ENCODE measurements around the gene GEMIN7. TPM values are rescaled to one million over a fixed set of nuclear protein-coding genes. Genes with fewer than 3 reads are reported as not detected.

Gene GEMIN7
- total and polyA plus RNA-seq, 4 donors = 18.7 to 29.0 (median 22.7) TPM

DNA sequence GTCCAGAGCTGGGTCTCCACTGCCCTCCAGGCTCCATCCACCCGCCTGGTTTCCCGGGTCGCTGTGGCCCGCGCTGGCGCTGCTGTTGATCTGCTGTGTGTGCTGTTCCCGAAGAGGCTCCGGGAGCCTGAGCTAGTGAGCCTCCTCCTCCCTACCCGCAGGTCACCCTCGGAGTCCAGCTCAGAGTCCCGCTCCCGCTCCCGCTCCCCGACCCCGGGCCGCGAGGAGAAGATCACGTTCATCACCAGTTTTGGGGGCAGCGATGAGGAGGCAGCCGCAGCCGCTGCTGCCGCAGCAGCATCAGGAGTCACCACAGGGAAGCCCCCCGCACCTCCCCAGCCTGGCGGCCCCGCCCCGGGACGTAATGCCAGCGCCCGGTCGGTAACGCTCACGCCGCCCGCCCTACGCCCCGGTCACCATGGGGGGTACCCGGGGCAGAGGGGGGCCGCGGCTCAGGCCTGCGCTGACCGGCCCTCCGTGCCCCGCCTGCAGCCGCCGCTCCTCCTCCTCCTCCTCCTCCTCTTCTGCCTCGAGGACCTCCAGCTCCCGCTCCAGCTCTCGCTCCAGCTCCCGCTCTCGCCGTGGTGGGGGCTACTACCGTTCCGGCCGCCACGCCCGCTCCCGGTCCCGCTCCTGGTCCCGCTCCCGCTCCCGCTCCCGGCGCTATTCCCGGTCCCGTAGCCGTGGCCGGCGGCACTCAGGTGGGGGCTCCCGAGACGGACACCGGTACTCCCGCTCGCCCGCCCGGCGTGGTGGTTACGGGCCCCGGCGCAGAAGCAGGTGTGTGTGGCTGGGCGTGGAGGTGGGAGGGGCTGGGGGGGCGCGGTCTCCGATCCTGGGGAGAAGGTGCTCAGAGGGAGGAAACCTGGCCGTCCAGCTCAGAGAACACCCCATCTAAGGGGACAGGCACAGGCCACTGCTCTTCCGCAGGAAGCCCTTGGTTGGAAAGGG, 14.9 kb upstream of the GEMIN7 start:
- 97% methylated on average over 78 to 85 of the region's 85 CpGs for WGBS, 2 donors
- Histone ChIP-seq H3K9ac (ENCODE audit: insufficient read depth in 1 of 2, low read length in 2 of 2) (no peak overlapping the region), H3K9me3 (ENCODE audit: control insufficient read depth in 4 of 4, insufficient read depth in 3 of 4, low read length in 3 of 4) (no peaks in the 10 kb centered on the region), H3K36me3 (ENCODE audit: control insufficient read depth in 4 of 4, insufficient read depth in 4 of 4, low read length in 4 of 4) (peaks cover 24 to 72% (median 48%) of the 10 kb centered on the region in 4 donors), H3K4me1 (ENCODE audit: control insufficient read depth in 5 of 5, insufficient read depth in 5 of 5, low read length in 5 of 5) (no peaks in the 10 kb centered on the region), H3K27ac (ENCODE audit: low read depth in 1 of 2, low read length in 1 of 2) (no peak overlapping the region), H3K4me3 (no peak overlapping the region), H3K27me3 (ENCODE audit: control insufficient read depth in 3 of 3, insufficient read depth in 3 of 3, low read length in 2 of 3) (no peaks in the 10 kb centered on the region)
- ATAC-seq (ENCODE audit: insufficient read depth, low FRiP score) = no peak
- TF ChIP-seq, protein P1, sequence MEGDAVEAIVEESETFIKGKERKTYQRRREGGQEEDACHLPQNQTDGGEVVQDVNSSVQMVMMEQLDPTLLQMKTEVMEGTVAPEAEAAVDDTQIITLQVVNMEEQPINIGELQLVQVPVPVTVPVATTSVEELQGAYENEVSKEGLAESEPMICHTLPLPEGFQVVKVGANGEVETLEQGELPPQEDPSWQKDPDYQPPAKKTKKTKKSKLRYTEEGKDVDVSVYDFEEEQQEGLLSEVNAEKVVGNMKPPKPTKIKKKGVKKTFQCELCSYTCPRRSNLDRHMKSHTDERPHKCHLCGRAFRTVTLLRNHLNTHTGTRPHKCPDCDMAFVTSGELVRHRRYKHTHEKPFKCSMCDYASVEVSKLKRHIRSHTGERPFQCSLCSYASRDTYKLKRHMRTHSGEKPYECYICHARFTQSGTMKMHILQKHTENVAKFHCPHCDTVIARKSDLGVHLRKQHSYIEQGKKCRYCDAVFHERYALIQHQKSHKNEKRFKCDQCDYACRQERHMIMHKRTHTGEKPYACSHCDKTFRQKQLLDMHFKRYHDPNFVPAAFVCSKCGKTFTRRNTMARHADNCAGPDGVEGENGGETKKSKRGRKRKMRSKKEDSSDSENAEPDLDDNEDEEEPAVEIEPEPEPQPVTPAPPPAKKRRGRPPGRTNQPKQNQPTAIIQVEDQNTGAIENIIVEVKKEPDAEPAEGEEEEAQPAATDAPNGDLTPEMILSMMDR (IDR thresholded peaks at IDR 0.05; ENCODE audit: control extremely low read depth, extremely low read depth) = no peak
- no peak for DNase-seq

DNA sequence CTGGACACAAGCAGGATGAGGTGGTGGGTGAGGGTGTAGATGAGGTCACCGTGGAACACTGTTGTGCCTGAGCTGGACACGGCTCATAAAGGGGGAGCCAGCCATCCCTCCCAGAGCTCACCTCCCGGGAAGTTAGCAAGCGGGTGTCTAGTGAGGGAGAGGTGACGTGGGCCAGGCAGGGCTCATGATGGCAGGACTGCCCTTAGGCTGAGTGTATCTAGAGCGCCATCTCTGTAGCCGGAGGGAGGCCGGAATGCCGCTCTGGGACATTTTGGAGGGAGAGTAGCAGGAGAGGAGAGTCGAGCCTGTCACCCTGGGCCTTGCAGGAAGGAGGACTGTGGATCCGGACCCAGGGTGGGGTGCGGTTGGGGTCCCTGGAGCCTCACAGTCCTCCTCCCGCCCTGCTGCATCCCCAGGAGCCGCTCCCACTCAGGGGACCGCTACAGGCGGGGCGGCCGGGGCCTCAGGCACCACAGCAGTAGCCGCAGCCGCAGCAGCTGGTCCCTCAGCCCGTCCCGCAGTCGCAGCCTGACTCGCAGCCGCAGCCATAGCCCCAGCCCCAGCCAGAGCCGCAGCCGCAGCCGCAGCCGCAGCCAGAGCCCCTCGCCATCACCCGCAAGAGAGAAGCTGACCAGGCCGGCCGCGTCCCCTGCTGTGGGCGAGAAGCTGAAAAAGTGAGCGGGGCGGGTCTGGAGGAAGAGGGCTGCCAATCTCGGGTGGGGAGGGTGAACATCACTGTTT, 12.0 kb upstream of the GEMIN7 start:
- Histone ChIP-seq H3K4me3 (no peak overlapping the region), H3K27me3 (ENCODE audit: control insufficient read depth in 3 of 3, insufficient read depth in 3 of 3, low read length in 2 of 3) (no peaks in the 10 kb centered on the region), H3K4me1 (ENCODE audit: control insufficient read depth in 5 of 5, insufficient read depth in 5 of 5, low read length in 5 of 5) (no peaks in the 10 kb centered on the region), H3K9ac (ENCODE audit: insufficient read depth in 1 of 2, low read length in 2 of 2) (no peak overlapping the region), H3K9me3 (ENCODE audit: control insufficient read depth in 4 of 4, insufficient read depth in 3 of 4, low read length in 3 of 4) (no peaks in the 10 kb centered on the region), H3K27ac (ENCODE audit: low read depth in 1 of 2, low read length in 1 of 2) (no peak overlapping the region), H3K36me3 (ENCODE audit: control insufficient read depth in 4 of 4, insufficient read depth in 4 of 4, low read length in 4 of 4) (peaks cover 17 to 74% (median 36%) of the 10 kb centered on the region in 4 donors)
- ATAC-seq (ENCODE audit: insufficient read depth, low FRiP score) = no peak
- no peak for DNase-seq
- TF ChIP-seq, protein P1 (IDR thresholded peaks at IDR 0.05; ENCODE audit: control extremely low read depth, extremely low read depth) = no peak
- 94 to 97% methylated on average over 38 of the region's 38 CpGs for WGBS, 2 donors

DNA sequence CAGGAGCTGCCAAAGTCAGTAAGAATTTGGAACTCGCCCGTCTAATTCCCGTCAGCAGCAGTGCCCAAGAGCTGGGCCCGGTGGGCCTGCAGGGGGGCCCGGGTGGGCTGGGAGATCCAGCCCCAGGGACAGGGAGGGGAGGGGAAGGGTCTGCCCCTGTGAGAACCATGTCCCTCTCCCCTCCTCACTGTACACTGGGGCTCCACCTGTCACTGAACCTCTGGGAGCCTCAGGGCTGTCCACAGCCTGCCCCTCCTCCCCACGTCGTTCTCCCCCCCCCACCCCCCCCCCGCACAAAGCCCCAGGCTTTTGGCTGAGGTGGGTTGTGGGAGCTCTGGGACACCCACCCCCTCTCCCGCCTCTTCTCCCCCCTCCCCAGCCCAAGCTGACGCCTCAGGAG, 11.0 kb upstream of the GEMIN7 start:
- Histone ChIP-seq H3K27me3 (ENCODE audit: control insufficient read depth in 3 of 3, insufficient read depth in 3 of 3, low read length in 2 of 3) (no peaks in the 10 kb centered on the region), H3K4me3 (no peak overlapping the region), H3K9me3 (ENCODE audit: control insufficient read depth in 4 of 4, insufficient read depth in 3 of 4, low read length in 3 of 4) (no peaks in the 10 kb centered on the region), H3K4me1 (ENCODE audit: control insufficient read depth in 5 of 5, insufficient read depth in 5 of 5, low read length in 5 of 5) (no peaks in the 10 kb centered on the region), H3K36me3 (ENCODE audit: control insufficient read depth in 4 of 4, insufficient read depth in 4 of 4, low read length in 4 of 4) (peaks cover 16 to 71% (median 32%) of the 10 kb centered on the region in 4 donors), H3K9ac (ENCODE audit: insufficient read depth in 1 of 2, low read length in 2 of 2) (no peak overlapping the region), H3K27ac (ENCODE audit: low read depth in 1 of 2, low read length in 1 of 2) (no peak overlapping the region)
- TF ChIP-seq, protein P1 (IDR thresholded peaks at IDR 0.05; ENCODE audit: control extremely low read depth, extremely low read depth) = no peak
- DNase-seq = no peak
- 92 to 96% methylated on average over 5 to 8 of the region's 10 CpGs for WGBS, 2 donors
- ATAC-seq (ENCODE audit: insufficient read depth, low FRiP score) = no peak

All from lung (tissue), 12 donors.